ENCODE results near the gene CSK. TPM values are rescaled to one million over a fixed set of nuclear protein-coding genes. Genes with fewer than 3 reads are reported as not detected.
A peak's percentile ranks its signal among the peaks of the same experiment; 100 is the strongest.

CSK gene
- total RNA-seq, 3 donors from 2014 or later (not counting 1 experiment from before 2014, with no cell fraction given), result 282 to 334 (median 287) TPM

DNA sequence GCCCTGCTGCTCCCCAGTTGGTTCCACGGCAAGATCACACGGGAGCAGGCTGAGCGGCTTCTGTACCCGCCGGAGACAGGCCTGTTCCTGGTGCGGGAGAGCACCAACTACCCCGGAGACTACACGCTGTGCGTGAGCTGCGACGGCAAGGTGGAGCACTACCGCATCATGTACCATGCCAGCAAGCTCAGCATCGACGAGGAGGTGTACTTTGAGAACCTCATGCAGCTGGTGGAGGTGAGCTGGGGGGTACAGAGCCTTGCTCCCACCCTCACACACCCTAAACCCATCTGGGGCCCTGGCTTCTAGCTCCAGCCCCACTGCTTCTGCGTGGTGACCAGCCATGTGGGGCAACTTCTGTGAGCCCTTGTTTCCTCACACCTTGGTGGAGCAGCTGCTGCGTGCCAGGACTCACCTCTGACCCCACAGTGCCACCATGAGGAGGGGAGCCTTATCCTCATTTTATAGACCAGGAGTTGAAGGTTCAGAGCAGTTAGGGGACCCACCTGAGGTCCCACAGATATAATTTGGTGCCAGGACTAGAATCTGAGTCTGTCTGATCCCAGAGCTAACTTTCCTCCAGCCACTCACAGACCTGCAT, 17.5 kb downstream of the CSK start:
- 84% methylated on average over 16 of the region's 16 CpGs for WGBS (ENCODE audit: insufficient coverage)
- no peak overlapping the region for H3K4me3 ChIP-seq (ENCODE audit: low read length)
- TF ChIP-seq, protein P1, sequence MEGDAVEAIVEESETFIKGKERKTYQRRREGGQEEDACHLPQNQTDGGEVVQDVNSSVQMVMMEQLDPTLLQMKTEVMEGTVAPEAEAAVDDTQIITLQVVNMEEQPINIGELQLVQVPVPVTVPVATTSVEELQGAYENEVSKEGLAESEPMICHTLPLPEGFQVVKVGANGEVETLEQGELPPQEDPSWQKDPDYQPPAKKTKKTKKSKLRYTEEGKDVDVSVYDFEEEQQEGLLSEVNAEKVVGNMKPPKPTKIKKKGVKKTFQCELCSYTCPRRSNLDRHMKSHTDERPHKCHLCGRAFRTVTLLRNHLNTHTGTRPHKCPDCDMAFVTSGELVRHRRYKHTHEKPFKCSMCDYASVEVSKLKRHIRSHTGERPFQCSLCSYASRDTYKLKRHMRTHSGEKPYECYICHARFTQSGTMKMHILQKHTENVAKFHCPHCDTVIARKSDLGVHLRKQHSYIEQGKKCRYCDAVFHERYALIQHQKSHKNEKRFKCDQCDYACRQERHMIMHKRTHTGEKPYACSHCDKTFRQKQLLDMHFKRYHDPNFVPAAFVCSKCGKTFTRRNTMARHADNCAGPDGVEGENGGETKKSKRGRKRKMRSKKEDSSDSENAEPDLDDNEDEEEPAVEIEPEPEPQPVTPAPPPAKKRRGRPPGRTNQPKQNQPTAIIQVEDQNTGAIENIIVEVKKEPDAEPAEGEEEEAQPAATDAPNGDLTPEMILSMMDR (IDR thresholded peaks at IDR 0.05), result no peak
- ATAC-seq (no peak), DNase-seq (peak in 1 of 2 donors; percentile 62)
- peaks cover 36 to 60% of the 10 kb centered on the region in 2 donors for H3K4me1 Mint-ChIP-seq
- H3K4me3 Mint-ChIP-seq, result no peak overlapping the region
- no peaks in the 10 kb centered on the region for H3K27me3 ChIP-seq (ENCODE audit: control insufficient read depth, insufficient read depth, low read length)
- H3K27ac ChIP-seq (ENCODE audit: low read length), result peak overlapping the region; percentile 97
- peaks cover 70% of the 10 kb centered on the region for H3K36me3 ChIP-seq (ENCODE audit: control insufficient read depth, insufficient read depth, low read length)
- H3K27me3 Mint-ChIP-seq (ENCODE audit: low read depth in 2 of 2), result no peaks in the 10 kb centered on the region
- intact Hi-C loops (cut with micrococcal nuclease), result no loop called here
- H3K36me3 Mint-ChIP-seq, result no peaks in the 10 kb centered on the region
- H3K9me3 ChIP-seq (ENCODE audit: control insufficient read depth, insufficient read depth, low read length), result no peaks in the 10 kb centered on the region
- peaks cover 69% of the 10 kb centered on the region for H3K4me1 ChIP-seq (ENCODE audit: control insufficient read depth, insufficient read depth, low read length)
- H3K9me3 Mint-ChIP-seq, result no peaks in the 10 kb centered on the region
- H3K27ac Mint-ChIP-seq, result peak overlapping the region; percentile 92 to 93

DNA sequence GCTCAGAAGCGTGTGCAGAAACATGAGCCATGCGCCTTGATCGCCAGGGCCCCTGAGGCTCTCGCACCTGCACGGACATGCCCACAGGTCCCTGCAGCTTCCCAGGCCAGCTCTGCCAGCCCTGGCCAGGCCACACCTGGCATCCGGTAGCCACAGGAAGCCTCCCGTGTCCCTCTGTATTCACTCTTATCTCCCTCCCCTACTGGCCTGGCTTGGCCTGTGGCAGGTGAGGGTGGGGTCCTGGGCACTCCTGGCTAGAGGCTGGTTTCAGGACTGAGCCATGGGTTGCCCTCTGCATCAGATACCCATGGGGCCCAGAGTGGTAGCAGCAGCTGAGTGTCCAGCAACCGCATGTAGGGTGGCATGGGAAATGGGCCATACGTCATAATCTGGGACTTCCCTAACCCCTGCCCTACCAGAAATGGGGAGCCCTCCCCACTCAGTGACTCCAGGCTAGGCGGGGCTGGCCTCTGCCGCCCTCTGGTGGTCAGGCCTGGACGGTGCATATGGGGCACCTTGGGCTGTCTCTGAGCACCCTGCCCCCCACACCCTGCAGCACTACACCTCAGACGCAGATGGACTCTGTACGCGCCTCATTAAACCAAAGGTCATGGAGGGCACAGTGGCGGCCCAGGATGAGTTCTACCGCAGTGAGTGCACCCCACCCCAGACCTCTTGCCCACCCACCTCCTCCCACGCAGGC, 18.1 kb downstream of the CSK start:
- WGBS (ENCODE audit: insufficient coverage), result 32% methylated on average over 18 of the region's 18 CpGs
- Mint-ChIP-seq H3K27ac (peak overlapping the region; percentile 92 to 93), H3K4me1 (peaks cover 31 to 57% of the 10 kb centered on the region in 2 donors), H3K4me3 (peak overlapping the region; percentile 75), H3K36me3 (no peaks in the 10 kb centered on the region), H3K9me3 (no peaks in the 10 kb centered on the region), H3K27me3 (ENCODE audit: low read depth in 2 of 2) (no peaks in the 10 kb centered on the region)
- Histone ChIP-seq H3K9me3 (ENCODE audit: control insufficient read depth, insufficient read depth, low read length) (no peaks in the 10 kb centered on the region), H3K4me1 (ENCODE audit: control insufficient read depth, insufficient read depth, low read length) (peaks cover 63% of the 10 kb centered on the region), H3K27ac (ENCODE audit: low read length) (peak overlapping the region; percentile 97), H3K27me3 (ENCODE audit: control insufficient read depth, insufficient read depth, low read length) (no peaks in the 10 kb centered on the region), H3K36me3 (ENCODE audit: control insufficient read depth, insufficient read depth, low read length) (peaks cover 68% of the 10 kb centered on the region), H3K4me3 (ENCODE audit: low read length) (no peak overlapping the region)
- ATAC-seq, result peak; percentile 89 to 98 (median 93)
- TF ChIP-seq, protein P1 (IDR thresholded peaks at IDR 0.05), result peak; percentile 94
- peak; percentile 90 to 94 for DNase-seq
- intact Hi-C loops (cut with micrococcal nuclease), result loop anchor here (1.0 to 2.0 kb wide), 5 partner anchors 13 to 165 kb away; no protein-coding TSS in a partner anchor

DNA sequence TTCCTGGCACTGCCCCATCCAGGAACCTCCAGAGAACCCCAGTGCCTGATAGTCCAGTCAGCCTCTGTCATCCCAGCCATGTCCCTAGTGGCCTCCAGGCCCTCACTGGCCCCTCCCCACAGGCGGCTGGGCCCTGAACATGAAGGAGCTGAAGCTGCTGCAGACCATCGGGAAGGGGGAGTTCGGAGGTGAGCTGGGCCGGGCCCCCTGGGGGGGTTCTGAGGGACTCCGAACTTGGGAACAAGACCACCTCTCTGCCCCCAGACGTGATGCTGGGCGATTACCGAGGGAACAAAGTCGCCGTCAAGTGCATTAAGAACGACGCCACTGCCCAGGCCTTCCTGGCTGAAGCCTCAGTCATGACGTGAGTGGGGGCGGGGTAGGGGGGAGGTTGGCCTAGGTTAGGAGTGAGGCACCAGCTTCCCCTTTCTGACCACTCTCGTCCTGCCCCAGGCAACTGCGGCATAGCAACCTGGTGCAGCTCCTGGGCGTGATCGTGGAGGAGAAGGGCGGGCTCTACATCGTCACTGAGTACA, 18.7 kb downstream of the CSK start:
- no peaks in the 10 kb centered on the region for H3K9me3 Mint-ChIP-seq
- H3K27ac Mint-ChIP-seq, result peak overlapping the region; percentile 92 to 93
- TF ChIP-seq, protein P1 (IDR thresholded peaks at IDR 0.05), result no peak
- Histone ChIP-seq H3K36me3 (ENCODE audit: control insufficient read depth, insufficient read depth, low read length) (peaks cover 68% of the 10 kb centered on the region), H3K4me1 (ENCODE audit: control insufficient read depth, insufficient read depth, low read length) (peaks cover 56% of the 10 kb centered on the region), H3K27me3 (ENCODE audit: control insufficient read depth, insufficient read depth, low read length) (no peaks in the 10 kb centered on the region), H3K4me3 (ENCODE audit: low read length) (no peak overlapping the region), H3K9me3 (ENCODE audit: control insufficient read depth, insufficient read depth, low read length) (no peaks in the 10 kb centered on the region), H3K27ac (ENCODE audit: low read length) (peak overlapping the region; percentile 37)
- no peak overlapping the region for H3K4me3 Mint-ChIP-seq
- H3K27me3 Mint-ChIP-seq (ENCODE audit: low read depth in 2 of 2), result no peaks in the 10 kb centered on the region
- no peaks in the 10 kb centered on the region for H3K36me3 Mint-ChIP-seq
- intact Hi-C loops (cut with micrococcal nuclease), result loop anchor here (1.0 to 2.0 kb wide), 5 partner anchors 14 to 165 kb away; no protein-coding TSS in a partner anchor
- H3K4me1 Mint-ChIP-seq, result peaks cover 25 to 52% of the 10 kb centered on the region in 2 donors
- 85% methylated on average over 20 of the region's 20 CpGs for WGBS (ENCODE audit: insufficient coverage)
- ATAC-seq (no peak), DNase-seq (peak in 1 of 2 donors; percentile 14)

Data from natural killer cell (primary cell).